GM23338 (cell line): Measurements from ENCODE around the gene ADGRG1.

Source experiments
- CREB1 ChIP-seq: fragments of 250-450 bp; sonication (Bioruptor Pico); IDR thresholded peaks from 2 replicates; pipeline ENCODE4 v1.5.0; 2020; ENCODE audit warnings: low read depth, mild to moderate bottlenecking, moderate library complexity
- CTCF ChIP-seq, 2 experiments: fragments of 200-600 bp in 1 of 2; sonication (generic) in 1 of 2; conservative IDR thresholded peaks; 2 replicates each; pipeline versions ENCODE4 v1.5.1 to v1.6.1; 2016 to 2017; ENCODE audit warnings: antibody characterized with exemption in 2 of 2, low read depth in 2 of 2, mild to moderate bottlenecking in 2 of 2, moderate library complexity in 1 of 2
- EZH2 ChIP-seq: fragments of 200-600 bp; sonication (generic); IDR thresholded peaks from one replicate; pipeline ENCODE4 v1.8.0; 2017; ENCODE audit warnings: antibody characterized with exemption, mild to moderate bottlenecking, low read depth; ENCODE audit not compliant: unreplicated experiment
- EZH2phosphoT487 ChIP-seq: fragments of 200-600 bp; sonication (generic); IDR thresholded peaks from one replicate; pipeline ENCODE4 v1.8.1; 2018; ENCODE audit warnings: antibody characterized with exemption; ENCODE audit not compliant: unreplicated experiment
- JUNB ChIP-seq: IDR thresholded peaks from one replicate; pipeline ENCODE4 v1.6.1; 2016; ENCODE audit warnings: antibody characterized with exemption; ENCODE audit not compliant: unreplicated experiment
- POLR2AphosphoS5 ChIP-seq: IDR thresholded peaks from 2 replicates; pipeline ENCODE4 v1.6.1; 2016; ENCODE audit warnings: antibody characterized with exemption, low read depth
- REST ChIP-seq: IDR thresholded peaks from one replicate; pipeline ENCODE4 v1.6.1; 2018; ENCODE audit warnings: antibody characterized with exemption; ENCODE audit not compliant: unreplicated experiment
- ZNF114 ChIP-seq: fragments of 250-450 bp; sonication (Bioruptor Pico); IDR thresholded peaks from 2 replicates; pipeline ENCODE4 v1.5.0; 2020; ENCODE audit warnings: mild to moderate bottlenecking, moderate library complexity
- ZNF331 ChIP-seq: fragments of 250-450 bp; sonication (Bioruptor Pico); IDR thresholded peaks from 2 replicates; pipeline ENCODE4 v1.5.0; 2020; ENCODE audit warnings: low read depth, mild to moderate bottlenecking, moderate library complexity

GRCh38 chr16:57579361-57579665, 49.1 kb upstream of the ADGRG1 start:
- TF ChIP-seq CREB1 (CRISPR knock-in tag) = no peak
- TF ChIP-seq CTCF (conservative IDR thresholded peaks at IDR 0.05; ENCODE audit: low read depth in 2 of 2) = no peak
- no peak for TF ChIP-seq POLR2AphosphoS5
- TF ChIP-seq REST = no peak
- TF ChIP-seq JUNB = no peak
- TF ChIP-seq EZH2 = no peak
- no peak for TF ChIP-seq ZNF331
- no peak for TF ChIP-seq EZH2phosphoT487
- TF ChIP-seq ZNF114 = no peak
